ENCODE data around the gene PCDHGA3. TPM values are rescaled to one million over a fixed set of nuclear protein-coding genes. Genes with fewer than 3 reads are reported as not detected.
A peak's percentile ranks its signal among the peaks of the same experiment; 100 is the strongest.

Gene PCDHGA3
- total RNA-seq, result 1 to 10 TPM in 1 of 2 donors, not detected in 1; 4.3 TPM
- 2.7 TPM for polyA plus RNA-seq (2013, experiment 1 of 2)
- polyA plus RNA-seq (2013, experiment 2 of 2), result 1.9 TPM
- long read RNA-seq, experiment 1, result 0 reads
- long read RNA-seq, experiment 2, result 0 reads
- long read RNA-seq, experiment 3, partial matches to known transcripts, result 0 of 1 reads
- long read RNA-seq, experiment 3, other reads (novel, unspliced or antisense), result 0 of 1 reads
- long read RNA-seq, experiment 4, result 0 reads

GRCh38 chr5:141343242-141343952 is at the start of gene PCDHGA3:
TSS of gene PCDHGA3 (plus strand) at chr5:141343829. CDS start at chr5:141344034, 205 bp downstream.
- peaks cover 22% of the 10 kb centered on the region for H3K36me3 Mint-ChIP-seq (ENCODE audit: low read depth)
- 52 to 80% methylated on average over 3 to 7 of the region's 9 CpGs for WGBS, 2 experiments (ENCODE audit: insufficient coverage in 1 of 2, insufficient read length in 1 of 2)
- Histone ChIP-seq H3K4me3 (ENCODE audit: low read length) (peak within 1 kb of the TSS; percentile 77), H3K36me3 (ENCODE audit: control insufficient read depth, insufficient read depth, low read length) (no peaks in the 10 kb centered on the region), H3K9me3 (ENCODE audit: control insufficient read depth, low read length) (peaks cover 38% of the 10 kb centered on the region), H3K9ac (ENCODE audit: extremely low read depth, low read length, poor library complexity, severe bottlenecking) (peak within 1 kb of the TSS; percentile 58), H3K4me1 (ENCODE audit: control insufficient read depth, insufficient read depth, low read length) (no peaks in the 10 kb centered on the region), H3K27me3 (ENCODE audit: control insufficient read depth, insufficient read depth, low read length, poor library complexity, severe bottlenecking) (no peaks in the 10 kb centered on the region), H3K27ac (ENCODE audit: low read depth, low read length) (no peak within 1 kb of the TSS)
- TF ChIP-seq CTCF (conservative IDR thresholded peaks at IDR 0.05), result peak; percentile 75
- H3K9me3 Mint-ChIP-seq, result peaks cover 70% of the 10 kb centered on the region
- peak; percentile 63 for DNase-seq
- H3K4me1 Mint-ChIP-seq, result no peaks in the 10 kb centered on the region
- peaks cover 11% of the 10 kb centered on the region for H3K27me3 Mint-ChIP-seq (ENCODE audit: insufficient read depth)
- peak within 1 kb of the TSS; percentile 70 for H3K4me3 Mint-ChIP-seq
- peak within 1 kb of the TSS; percentile 94 for H3K27ac Mint-ChIP-seq

- Histone ChIP-seq H3K36me3 (ENCODE audit: control insufficient read depth, insufficient read depth, low read length) (no peaks in the 10 kb centered on the region), H3K27me3 (ENCODE audit: control insufficient read depth, insufficient read depth, low read length, poor library complexity, severe bottlenecking) (no peaks in the 10 kb centered on the region), H3K4me3 (ENCODE audit: low read length) (no peak overlapping the region), H3K9me3 (ENCODE audit: control insufficient read depth, low read length) (peaks cover 13% of the 10 kb centered on the region), H3K4me1 (ENCODE audit: control insufficient read depth, insufficient read depth, low read length) (no peaks in the 10 kb centered on the region), H3K27ac (ENCODE audit: low read depth, low read length) (no peak overlapping the region), H3K9ac (ENCODE audit: extremely low read depth, low read length, poor library complexity, severe bottlenecking) (no peak overlapping the region)
- peaks cover 5% of the 10 kb centered on the region for H3K36me3 Mint-ChIP-seq (ENCODE audit: low read depth)
- no peaks in the 10 kb centered on the region for H3K4me1 Mint-ChIP-seq
- peak overlapping the region; percentile 11 for H3K27ac Mint-ChIP-seq
- no peak for DNase-seq
- H3K4me3 Mint-ChIP-seq, result no peak overlapping the region
- peaks cover under 1% of the 10 kb centered on the region for H3K9me3 Mint-ChIP-seq
- no peak for TF ChIP-seq CTCF (conservative IDR thresholded peaks at IDR 0.05)
- H3K27me3 Mint-ChIP-seq (ENCODE audit: insufficient read depth), result no peaks in the 10 kb centered on the region
- 88% methylated on average over 3 to 4 of the region's 4 CpGs for WGBS, 2 experiments (ENCODE audit: insufficient coverage in 1 of 2, insufficient read length in 1 of 2)
Observed at GRCh38 chr5:141298376-141298775, 45.3 kb upstream of the PCDHGA3 start.

- Histone ChIP-seq H3K9me3 (ENCODE audit: control insufficient read depth, low read length) (peaks cover 33% of the 10 kb centered on the region), H3K4me1 (ENCODE audit: control insufficient read depth, insufficient read depth, low read length) (no peaks in the 10 kb centered on the region), H3K36me3 (ENCODE audit: control insufficient read depth, insufficient read depth, low read length) (no peaks in the 10 kb centered on the region), H3K4me3 (ENCODE audit: low read length) (no peak within 1 kb of the TSS), H3K9ac (ENCODE audit: extremely low read depth, low read length, poor library complexity, severe bottlenecking) (no peak within 1 kb of the TSS), H3K27ac (ENCODE audit: low read depth, low read length) (no peak within 1 kb of the TSS), H3K27me3 (ENCODE audit: control insufficient read depth, insufficient read depth, low read length, poor library complexity, severe bottlenecking) (no peaks in the 10 kb centered on the region)
- H3K9me3 Mint-ChIP-seq, result peaks cover 24% of the 10 kb centered on the region
- no peak for TF ChIP-seq CTCF (conservative IDR thresholded peaks at IDR 0.05)
- H3K4me1 Mint-ChIP-seq, result no peaks in the 10 kb centered on the region
- DNase-seq, result no peak
- H3K36me3 Mint-ChIP-seq (ENCODE audit: low read depth), result peaks cover 20% of the 10 kb centered on the region
- 97 to 99% methylated on average over 27 to 36 of the region's 36 CpGs for WGBS, 2 experiments (ENCODE audit: insufficient coverage in 1 of 2, insufficient read length in 1 of 2)
- H3K27me3 Mint-ChIP-seq (ENCODE audit: insufficient read depth), result no peaks in the 10 kb centered on the region
- no peak within 1 kb of the TSS for H3K4me3 Mint-ChIP-seq
- no peak within 1 kb of the TSS for H3K27ac Mint-ChIP-seq
Observed at GRCh38 chr5:141303756-141304155, 39.9 kb upstream of the PCDHGA3 start, which contains the start of gene SLC25A2. TSS of gene SLC25A2 (minus strand) at chr5:141304049. CDS start at chr5:141303865, 184 bp downstream.

All from endodermal cell (in vitro differentiated cells).